ENCODE results near the gene THSD4. TPM values are rescaled to one million over a fixed set of nuclear protein-coding genes. Genes with fewer than 3 reads are reported as not detected.
"Not testable (repeated sequence)": the region's sequence is repeated elsewhere in the genome, so short reads cannot be mapped to it uniquely, and the experiment has no call there.

The THSD4 gene
- total and polyA plus RNA-seq, 2 donors (not counting 1 experiment from before 2014, with no cell fraction given) = 43.1 to 95.5 TPM

GRCh38 chr15:71397377-71397776 is 282.1 kb downstream of the THSD4 start:
- peak in 1 of 2 donors; percentile 51 for DNase-seq (ENCODE audit: low read depth in 2 of 2)
- H3K36me3 ChIP-seq (ENCODE audit: control insufficient read depth, insufficient read depth, low read length) = no peaks in the 10 kb centered on the region
- no peaks in the 10 kb centered on the region for H3K27me3 ChIP-seq (ENCODE audit: control insufficient read depth, insufficient read depth, low read length)
- no peak for TF ChIP-seq CTCF (conservative IDR thresholded peaks at IDR 0.05 in 1 of 2, IDR thresholded peaks at IDR 0.05 in 1 of 2; ENCODE audit: low read depth in 1 of 2, low read length in 2 of 2)
- TF ChIP-seq EZH2 (IDR thresholded peaks at IDR 0.05; ENCODE audit: low read length, missing control alignments) = no peak
- no peaks in the 10 kb centered on the region for H3K9me3 ChIP-seq (ENCODE audit: control insufficient read depth, insufficient read depth, low read depth, low read length)
- H4K20me1 ChIP-seq (ENCODE audit: control insufficient read depth, extremely low read depth, insufficient read depth, low read length) = no peaks in the 10 kb centered on the region
- peaks cover 2% of the 10 kb centered on the region for H3K4me1 ChIP-seq (ENCODE audit: control insufficient read depth, extremely low read depth, insufficient read depth, low read length)
- H2AFZ ChIP-seq (ENCODE audit: low read length) = no peak overlapping the region
- H3K27ac ChIP-seq (ENCODE audit: insufficient read depth, low read length) = no peak overlapping the region
- H3K9ac ChIP-seq (ENCODE audit: insufficient read depth, low read length) = no peak overlapping the region
- H3K79me2 ChIP-seq (ENCODE audit: control insufficient read depth, insufficient read depth, low read length) = no peaks in the 10 kb centered on the region
- no peak overlapping the region for H3K4me3 ChIP-seq (replicated peaks in 1 of 4; ENCODE audit: control extremely low read depth in 1 of 4, insufficient read depth in 1 of 4, low read depth in 3 of 4, low read length in 4 of 4)
- no peak overlapping the region for H3K4me2 ChIP-seq (ENCODE audit: extremely low read depth, insufficient read depth, low read length)

- no peak overlapping the region for H3K9ac ChIP-seq (ENCODE audit: insufficient read depth, low read length)
- no peaks in the 10 kb centered on the region for H4K20me1 ChIP-seq (ENCODE audit: control insufficient read depth, extremely low read depth, insufficient read depth, low read length)
- H3K27ac ChIP-seq (ENCODE audit: insufficient read depth, low read length) = no peak overlapping the region
- peaks cover 2% of the 10 kb centered on the region for H3K4me1 ChIP-seq (ENCODE audit: control insufficient read depth, extremely low read depth, insufficient read depth, low read length)
- H3K27me3 ChIP-seq (ENCODE audit: control insufficient read depth, insufficient read depth, low read length) = no peaks in the 10 kb centered on the region
- DNase-seq (ENCODE audit: low read depth in 2 of 2) = no peak
- H3K36me3 ChIP-seq (ENCODE audit: control insufficient read depth, insufficient read depth, low read length) = no peaks in the 10 kb centered on the region
- no peaks in the 10 kb centered on the region for H3K79me2 ChIP-seq (ENCODE audit: control insufficient read depth, insufficient read depth, low read length)
- no peak overlapping the region for H3K4me3 ChIP-seq (replicated peaks in 1 of 4; ENCODE audit: control extremely low read depth in 1 of 4, insufficient read depth in 1 of 4, low read depth in 3 of 4, low read length in 4 of 4)
- H3K9me3 ChIP-seq (ENCODE audit: control insufficient read depth, insufficient read depth, low read depth, low read length) = no peaks in the 10 kb centered on the region
- TF ChIP-seq EZH2 (IDR thresholded peaks at IDR 0.05; ENCODE audit: low read length, missing control alignments) = no peak
- H3K4me2 ChIP-seq (ENCODE audit: extremely low read depth, insufficient read depth, low read length) = no peak overlapping the region
- no peak overlapping the region for H2AFZ ChIP-seq (ENCODE audit: low read length)
These were observed 285.0 kb downstream of the THSD4 start for GRCh38 chr15:71400294-71400693.

- H3K36me3 ChIP-seq (ENCODE audit: control insufficient read depth, insufficient read depth, low read length); H3K9ac ChIP-seq (ENCODE audit: insufficient read depth, low read length); H3K27ac ChIP-seq (ENCODE audit: insufficient read depth, low read length); H3K9me3 ChIP-seq (ENCODE audit: control insufficient read depth, insufficient read depth, low read depth, low read length); H4K20me1 ChIP-seq (ENCODE audit: control insufficient read depth, extremely low read depth, insufficient read depth, low read length); H3K27me3 ChIP-seq (ENCODE audit: control insufficient read depth, insufficient read depth, low read length); H2AFZ ChIP-seq (ENCODE audit: low read length); H3K4me3 ChIP-seq (replicated peaks in 1 of 4; ENCODE audit: control extremely low read depth in 1 of 4, insufficient read depth in 1 of 4, low read depth in 3 of 4, low read length in 4 of 4); H3K4me2 ChIP-seq (ENCODE audit: extremely low read depth, insufficient read depth, low read length); H3K4me1 ChIP-seq (ENCODE audit: control insufficient read depth, extremely low read depth, insufficient read depth, low read length); H3K79me2 ChIP-seq (ENCODE audit: control insufficient read depth, insufficient read depth, low read length); DNase-seq (ENCODE audit: low read depth in 2 of 2): not testable (repeated sequence)
These were observed 286.5 kb downstream of the THSD4 start for GRCh38 chr15:71401728-71402127.

- no peaks in the 10 kb centered on the region for H4K20me1 ChIP-seq (ENCODE audit: control insufficient read depth, extremely low read depth, insufficient read depth, low read length)
- DNase-seq (ENCODE audit: low read depth in 2 of 2) = peak in 1 of 2 donors; percentile 13
- H2AFZ ChIP-seq (ENCODE audit: low read length) = no peak overlapping the region
- no peak for TF ChIP-seq EZH2 (IDR thresholded peaks at IDR 0.05; ENCODE audit: low read length, missing control alignments)
- no peak for TF ChIP-seq CTCF (conservative IDR thresholded peaks at IDR 0.05 in 1 of 2, IDR thresholded peaks at IDR 0.05 in 1 of 2; ENCODE audit: low read depth in 1 of 2, low read length in 2 of 2)
- H3K36me3 ChIP-seq (ENCODE audit: control insufficient read depth, insufficient read depth, low read length) = peaks cover 2% of the 10 kb centered on the region
- H3K4me1 ChIP-seq (ENCODE audit: control insufficient read depth, extremely low read depth, insufficient read depth, low read length) = no peaks in the 10 kb centered on the region
- H3K27ac ChIP-seq (ENCODE audit: insufficient read depth, low read length) = no peak overlapping the region
- H3K9me3 ChIP-seq (ENCODE audit: control insufficient read depth, insufficient read depth, low read depth, low read length) = no peaks in the 10 kb centered on the region
- H3K79me2 ChIP-seq (ENCODE audit: control insufficient read depth, insufficient read depth, low read length) = no peaks in the 10 kb centered on the region
- no peak overlapping the region for H3K4me3 ChIP-seq (replicated peaks in 1 of 4; ENCODE audit: control extremely low read depth in 1 of 4, insufficient read depth in 1 of 4, low read depth in 3 of 4, low read length in 4 of 4)
- H3K27me3 ChIP-seq (ENCODE audit: control insufficient read depth, insufficient read depth, low read length) = no peaks in the 10 kb centered on the region
- no peak overlapping the region for H3K9ac ChIP-seq (ENCODE audit: insufficient read depth, low read length)
- H3K4me2 ChIP-seq (ENCODE audit: extremely low read depth, insufficient read depth, low read length) = no peak overlapping the region
These were observed 294.3 kb downstream of the THSD4 start for GRCh38 chr15:71409541-71409940.

Measured in fibroblast of lung (primary cell).